GM12878 (cell line): ENCODE data around the gene ZNF496. TPM values are rescaled to one million over a fixed set of nuclear protein-coding genes. Genes with fewer than 3 reads are reported as not detected.
A peak's percentile ranks its signal among the peaks of the same experiment; 100 is the strongest.

Experiments used
- ATAC-seq: fragments of 200-7000 bp; cut with Tn5 transposase; 3 replicates; pipeline ENCODE4 v1.9.1; 2020; ENCODE audit warnings: mild to moderate bottlenecking, moderate library complexity
- BruUV-seq: library from RNA; stranded (reverse); fragments of 400-500 nt; replicated peaks from 2 replicates; lab custom pipeline; 2021; lab: Mats Ljungman, UMichigan
- CTCF ChIA-PET: fragments of 300-600 bp; sonication (Branson Sonifier 250); formaldehyde crosslinking; extraction: SDS; loops from one replicate; lab custom pipeline; 2021; ENCODE audit warnings: inconsistent platforms; lab: Yijun Ruan, JAX
- POLR2A ChIA-PET: fragments of 350-600 bp; formaldehyde crosslinking; extraction: SDS; loops from one replicate; lab custom pipeline; 2021; ENCODE audit warnings: inconsistent platforms; lab: Charles Lee
- RAD21 ChIA-PET: fragments of 300-600 bp; sonication (Branson Sonifier 250); formaldehyde crosslinking; loops from one replicate; lab custom pipeline; 2023; ENCODE audit warnings: antibody characterized with exemption; ENCODE audit not compliant: unreplicated experiment; lab: Charles Lee
- SMC1A ChIA-PET: fragments of 300-600 bp; sonication (Branson Sonifier 250); formaldehyde crosslinking; loops from one replicate; lab custom pipeline; 2023; ENCODE audit not compliant: unreplicated experiment, uncharacterized antibody; lab: Charles Lee
- DNase-seq: peaks from one replicate; pipeline ENCODE4 v3.0.0-alpha.2; 2011; ENCODE audit warnings: low read depth, low spot score
- FAIRE-seq: peaks from 3 replicates; lab custom pipeline; 2011; peaks lifted over from hg19 to GRCh38; lab: Jason Lieb, UNC
- H2AFZ ChIP-seq: 2 replicates; pipeline ENCODE4 v1.6.0; 2011; ENCODE audit warnings: low read depth, low read length, control low read depth; ENCODE audit not compliant: control insufficient read depth
- H3K27ac ChIP-seq: 2 replicates; pipeline ENCODE4 v1.5.1; 2011; ENCODE audit warnings: control low read depth; ENCODE audit not compliant: control insufficient read depth, insufficient read depth
- H3K27me3 ChIP-seq, 2 experiments: replicated peaks in 1 of 2; 2 replicates each; pipeline versions ENCODE4 v1.6.0 to v1.6.1; 2011; ENCODE audit warnings: low read length in 1 of 2; ENCODE audit not compliant: control insufficient read depth in 2 of 2, insufficient read depth in 2 of 2
- H3K36me3 ChIP-seq, 2 experiments: 2 replicates each; pipeline ENCODE4 v1.5.1; 2011; ENCODE audit warnings: low read length in 1 of 2; ENCODE audit not compliant: control insufficient read depth in 2 of 2, insufficient read depth in 2 of 2
- H3K4me1 ChIP-seq: 2 replicates; pipeline ENCODE4 v1.6.1; 2011; ENCODE audit warnings: mild to moderate bottlenecking, low read length, moderate library complexity, mixed read lengths; ENCODE audit not compliant: control insufficient read depth, insufficient read depth
- H3K4me2 ChIP-seq: 2 replicates; pipeline ENCODE4 v1.6.0; 2011; ENCODE audit warnings: control low read depth; ENCODE audit not compliant: control insufficient read depth, insufficient read depth
- H3K4me3 ChIP-seq: fragments of 200-600 bp; sonication (generic); 2 replicates; pipeline ENCODE4 v1.5.1; 2016
- H3K79me2 ChIP-seq: 2 replicates; pipeline ENCODE4 v1.6.0; 2011; ENCODE audit warnings: low read length; ENCODE audit not compliant: control insufficient read depth, insufficient read depth
- H3K9ac ChIP-seq: 2 replicates; pipeline ENCODE4 v1.8.0; 2011; ENCODE audit warnings: low read length, control low read depth, mixed read lengths; ENCODE audit not compliant: control insufficient read depth, insufficient read depth
- H3K9me3 ChIP-seq: replicated peaks from 3 replicates; pipeline ENCODE4 v1.5.1; 2011; ENCODE audit warnings: mild to moderate bottlenecking, low read length; ENCODE audit not compliant: control insufficient read depth, insufficient read depth
- H4K20me1 ChIP-seq: 2 replicates; pipeline ENCODE4 v1.6.0; 2011; ENCODE audit not compliant: control insufficient read depth, insufficient read depth
- ATF7 ChIP-seq: fragments of 450-650 bp; IDR thresholded peaks from 2 replicates; pipeline ENCODE4 v1.6.1; 2016; ENCODE audit warnings: low read depth, mild to moderate bottlenecking
- IKZF1 ChIP-seq: fragments of 450-650 bp; conservative IDR thresholded peaks from 2 replicates; pipeline ENCODE4 v1.6.1; 2017; ENCODE audit warnings: antibody characterized with exemption, mild to moderate bottlenecking
- MTA2 ChIP-seq: fragments of 450-650 bp; IDR thresholded peaks from 2 replicates; pipeline ENCODE4 v1.6.1; 2016; ENCODE audit warnings: low read depth, mild to moderate bottlenecking, moderate library complexity
- RAD51 ChIP-seq: fragments of 450-650 bp; IDR thresholded peaks from 2 replicates; pipeline ENCODE4 v1.6.1; 2016; ENCODE audit warnings: moderate library complexity, mild to moderate bottlenecking, inconsistent platforms
- SMAD1 ChIP-seq: fragments of 450-650 bp; IDR thresholded peaks from 2 replicates; pipeline ENCODE4 v1.6.1; 2018; ENCODE audit warnings: mild to moderate bottlenecking, low read depth; ENCODE audit not compliant: partially characterized antibody
- TCF12 ChIP-seq: IDR thresholded peaks from 2 replicates; pipeline ENCODE4 v1.6.1; 2011; ENCODE audit warnings: low read depth, mild to moderate bottlenecking, low read length
- YBX1 ChIP-seq: fragments of 450-650 bp; IDR thresholded peaks from 2 replicates; pipeline ENCODE4 v1.6.1; 2016; ENCODE audit warnings: antibody characterized with exemption
- ZNF207 ChIP-seq: fragments of 450-650 bp; IDR thresholded peaks from 2 replicates; pipeline ENCODE4 v1.6.1; 2014; ENCODE audit warnings: antibody characterized with exemption, mild to moderate bottlenecking, borderline replicate concordance
- WGBS: methylation state at CpG from one replicate; pipeline ENCODE4 v1.1.6; 2016; ENCODE audit warnings: low lambda C conversion rate; ENCODE audit not compliant: insufficient replicate concordance, insufficient coverage; ENCODE audit errors: missing lambda C conversion rate; 5-methylcytosine and 5-hydroxymethylcytosine counted together
- in situ Hi-C: fragments of 300-500 bp; cut with MboI; formaldehyde crosslinking; loops from 9 replicates; pipeline ENCODE4 v1.14.3; 2018; ENCODE audit warnings: mixed read lengths
- intact Hi-C: fragments of 100-400 bp; cut with micrococcal nuclease; formaldehyde crosslinking; loops from one replicate; pipeline ENCODE4 v1.14.2; 2022; ENCODE audit not compliant: unreplicated experiment
- polyA plus RNA-seq, 11 experiments: library from polyadenylated mRNA; depleted of rRNA in 4 of 11; unstranded in 6 of 11; stranded (reverse) in 5 of 11; fragments of >200 nt; fragmentation: Nextera tagmentation in 4 of 11; fragmentation: Illumina TruSeq in 1 of 11; extraction: Ambion mirVana in 4 of 11; extraction: Trizol in 1 of 11; gene quantifications; 1 replicate in 1 of 11; 2 replicates in 10 of 11; pipeline versions ENCODE4 v1.2.1 to v1.2.3, GENCODE V29; 2011 to 2016; ENCODE audit warnings: inconsistent platforms in 2 of 11, missing spikeins in 2 of 11, low read depth in 1 of 11
- total RNA-seq, 4 experiments: library from RNA; depleted of rRNA in 3 of 4; stranded (reverse); fragments of >200 nt in 3 of 4; fragmentation: Illumina TruSeq in 1 of 4; extraction: Trizol in 1 of 4; gene quantifications; 2 replicates each; pipeline versions ENCODE4 v1.2.1 to v1.2.3, GENCODE V29; 2013 to 2021
- TF ChIP-seq, protein P1 (sequence below): fragments of 450-650 bp; IDR thresholded peaks from 2 replicates; pipeline ENCODE4 v1.6.1; 2017; ENCODE audit warnings: low read depth, mild to moderate bottlenecking, moderate library complexity
- TF ChIP-seq, protein P2 (sequence below): fragments of 450-650 bp; IDR thresholded peaks from 2 replicates; pipeline ENCODE4 v1.6.1; 2016; ENCODE audit warnings: mild to moderate bottlenecking, moderate library complexity, borderline replicate concordance
- TF ChIP-seq, protein P3 (sequence below): fragments of 450-650 bp; IDR thresholded peaks from 2 replicates; pipeline ENCODE4 v1.6.1; 2017; ENCODE audit warnings: mild to moderate bottlenecking, moderate library complexity

The ZNF496 gene
- total and polyA plus RNA-seq, 10 of the 15 experiments (the other 5 are each of a cell fraction or from before 2014, with no cell fraction given): 1.6 to 26.4 (median 12.5) TPM

DNA sequence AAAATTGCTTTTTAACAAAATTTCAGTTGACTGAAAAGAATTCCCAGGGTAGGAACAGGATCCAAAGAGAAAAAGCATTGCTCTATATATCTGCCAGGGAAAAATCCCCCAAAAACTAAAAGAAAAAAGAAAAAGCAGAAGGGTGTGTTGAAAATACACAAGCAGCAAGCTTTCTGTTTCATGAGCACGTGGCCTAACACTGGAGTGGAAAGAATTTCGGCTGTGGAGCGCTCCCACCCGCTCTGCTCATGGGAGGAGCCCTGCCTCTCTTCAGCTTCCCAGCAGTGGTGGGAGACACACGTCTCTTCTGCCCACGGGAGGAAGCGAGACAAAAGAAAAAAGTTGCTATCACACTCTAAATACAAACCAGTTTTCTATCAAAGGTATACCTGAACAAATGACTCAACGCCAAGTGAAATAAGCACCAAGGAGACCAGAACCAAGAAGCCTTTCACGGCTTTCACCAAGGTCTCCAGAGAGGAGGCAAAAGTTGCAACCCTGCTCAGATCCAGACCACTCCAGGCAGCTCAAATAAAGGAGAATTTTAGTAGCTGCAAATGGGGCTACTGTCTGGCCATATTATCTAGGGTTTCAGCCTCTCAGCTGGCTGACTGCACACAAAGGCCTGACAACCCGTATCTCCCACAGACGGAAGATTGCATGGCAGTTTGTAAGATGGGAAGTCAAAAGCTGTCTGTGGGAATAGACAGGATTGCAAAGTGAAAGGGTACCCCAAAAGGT lies 29.5 kb upstream of the ZNF496 start:
- Histone ChIP-seq H3K4me1 (peaks cover 13% of the 10 kb centered on the region), H4K20me1 (no peaks in the 10 kb centered on the region), H3K9me3 (peaks cover 3% of the 10 kb centered on the region; the same call in 2 of the 3 replicates), H3K79me2 (no peaks in the 10 kb centered on the region), H3K27ac (no peak overlapping the region), H3K4me3 (no peak overlapping the region), H3K36me3 (no peaks in the 10 kb centered on the region), H2AFZ (peak overlapping the region; percentile 37), H3K4me2 (peak overlapping the region; percentile 3), H3K9ac (no peak overlapping the region), H3K27me3 (no peaks in the 10 kb centered on the region)
- BruUV-seq: no TSS peak
- POLR2A ChIA-PET: interaction anchor here (1.1 to 1.5 kb wide), 2 partner anchors 12 to 149 kb away, joined by 4 to 6 read pairs; no protein-coding TSS in a partner anchor
- in situ Hi-C loops (loop anchor here (25.0 kb wide), 1 partner anchor 1076 kb away; the partner anchor contains the start of gene OR2T2), intact Hi-C loops (no loop called here)
- ATAC-seq (peak; percentile 17), DNase-seq (no peak), FAIRE-seq (no peak)
- WGBS: 44% methylated on average over 11 of the region's 11 CpGs
- RAD21 ChIA-PET: interaction anchor here (1.5 to 2.3 kb wide), 2 partner anchors 12 to 43 kb away, joined by 4 to 6 read pairs; no protein-coding TSS in a partner anchor
- CTCF ChIA-PET: interaction anchor here (1.1 to 1.5 kb wide), 3 partner anchors 12 to 27 kb away, joined by 3 to 9 read pairs (median 3); no protein-coding TSS in a partner anchor
- SMC1A ChIA-PET: interaction anchor here (1.0 to 1.8 kb wide), 4 partner anchors 10 to 149 kb away, joined by 3 to 8 read pairs (median 4); no protein-coding TSS in a partner anchor
- TF ChIP-seq SMAD1: no peak
- TF ChIP-seq MTA2: no peak
- TF ChIP-seq, protein P1, sequence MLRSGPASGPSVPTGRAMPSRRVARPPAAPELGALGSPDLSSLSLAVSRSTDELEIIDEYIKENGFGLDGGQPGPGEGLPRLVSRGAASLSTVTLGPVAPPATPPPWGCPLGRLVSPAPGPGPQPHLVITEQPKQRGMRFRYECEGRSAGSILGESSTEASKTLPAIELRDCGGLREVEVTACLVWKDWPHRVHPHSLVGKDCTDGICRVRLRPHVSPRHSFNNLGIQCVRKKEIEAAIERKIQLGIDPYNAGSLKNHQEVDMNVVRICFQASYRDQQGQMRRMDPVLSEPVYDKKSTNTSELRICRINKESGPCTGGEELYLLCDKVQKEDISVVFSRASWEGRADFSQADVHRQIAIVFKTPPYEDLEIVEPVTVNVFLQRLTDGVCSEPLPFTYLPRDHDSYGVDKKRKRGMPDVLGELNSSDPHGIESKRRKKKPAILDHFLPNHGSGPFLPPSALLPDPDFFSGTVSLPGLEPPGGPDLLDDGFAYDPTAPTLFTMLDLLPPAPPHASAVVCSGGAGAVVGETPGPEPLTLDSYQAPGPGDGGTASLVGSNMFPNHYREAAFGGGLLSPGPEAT: peak; percentile 44; the same call in 1 of the 2 replicates
- TF ChIP-seq RAD51: peak; percentile 73
- TF ChIP-seq ZNF207: no peak
- no peak for TF ChIP-seq TCF12
- TF ChIP-seq, protein P2, sequence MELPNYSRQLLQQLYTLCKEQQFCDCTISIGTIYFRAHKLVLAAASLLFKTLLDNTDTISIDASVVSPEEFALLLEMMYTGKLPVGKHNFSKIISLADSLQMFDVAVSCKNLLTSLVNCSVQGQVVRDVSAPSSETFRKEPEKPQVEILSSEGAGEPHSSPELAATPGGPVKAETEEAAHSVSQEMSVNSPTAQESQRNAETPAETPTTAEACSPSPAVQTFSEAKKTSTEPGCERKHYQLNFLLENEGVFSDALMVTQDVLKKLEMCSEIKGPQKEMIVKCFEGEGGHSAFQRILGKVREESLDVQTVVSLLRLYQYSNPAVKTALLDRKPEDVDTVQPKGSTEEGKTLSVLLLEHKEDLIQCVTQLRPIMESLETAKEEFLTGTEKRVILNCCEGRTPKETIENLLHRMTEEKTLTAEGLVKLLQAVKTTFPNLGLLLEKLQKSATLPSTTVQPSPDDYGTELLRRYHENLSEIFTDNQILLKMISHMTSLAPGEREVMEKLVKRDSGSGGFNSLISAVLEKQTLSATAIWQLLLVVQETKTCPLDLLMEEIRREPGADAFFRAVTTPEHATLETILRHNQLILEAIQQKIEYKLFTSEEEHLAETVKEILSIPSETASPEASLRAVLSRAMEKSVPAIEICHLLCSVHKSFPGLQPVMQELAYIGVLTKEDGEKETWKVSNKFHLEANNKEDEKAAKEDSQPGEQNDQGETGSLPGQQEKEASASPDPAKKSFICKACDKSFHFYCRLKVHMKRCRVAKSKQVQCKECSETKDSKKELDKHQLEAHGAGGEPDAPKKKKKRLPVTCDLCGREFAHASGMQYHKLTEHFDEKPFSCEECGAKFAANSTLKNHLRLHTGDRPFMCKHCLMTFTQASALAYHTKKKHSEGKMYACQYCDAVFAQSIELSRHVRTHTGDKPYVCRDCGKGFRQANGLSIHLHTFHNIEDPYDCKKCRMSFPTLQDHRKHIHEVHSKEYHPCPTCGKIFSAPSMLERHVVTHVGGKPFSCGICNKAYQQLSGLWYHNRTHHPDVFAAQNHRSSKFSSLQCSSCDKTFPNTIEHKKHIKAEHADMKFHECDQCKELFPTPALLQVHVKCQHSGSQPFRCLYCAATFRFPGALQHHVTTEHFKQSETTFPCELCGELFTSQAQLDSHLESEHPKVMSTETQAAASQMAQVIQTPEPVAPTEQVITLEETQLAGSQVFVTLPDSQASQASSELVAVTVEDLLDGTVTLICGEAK: no peak
- TF ChIP-seq, protein P3, sequence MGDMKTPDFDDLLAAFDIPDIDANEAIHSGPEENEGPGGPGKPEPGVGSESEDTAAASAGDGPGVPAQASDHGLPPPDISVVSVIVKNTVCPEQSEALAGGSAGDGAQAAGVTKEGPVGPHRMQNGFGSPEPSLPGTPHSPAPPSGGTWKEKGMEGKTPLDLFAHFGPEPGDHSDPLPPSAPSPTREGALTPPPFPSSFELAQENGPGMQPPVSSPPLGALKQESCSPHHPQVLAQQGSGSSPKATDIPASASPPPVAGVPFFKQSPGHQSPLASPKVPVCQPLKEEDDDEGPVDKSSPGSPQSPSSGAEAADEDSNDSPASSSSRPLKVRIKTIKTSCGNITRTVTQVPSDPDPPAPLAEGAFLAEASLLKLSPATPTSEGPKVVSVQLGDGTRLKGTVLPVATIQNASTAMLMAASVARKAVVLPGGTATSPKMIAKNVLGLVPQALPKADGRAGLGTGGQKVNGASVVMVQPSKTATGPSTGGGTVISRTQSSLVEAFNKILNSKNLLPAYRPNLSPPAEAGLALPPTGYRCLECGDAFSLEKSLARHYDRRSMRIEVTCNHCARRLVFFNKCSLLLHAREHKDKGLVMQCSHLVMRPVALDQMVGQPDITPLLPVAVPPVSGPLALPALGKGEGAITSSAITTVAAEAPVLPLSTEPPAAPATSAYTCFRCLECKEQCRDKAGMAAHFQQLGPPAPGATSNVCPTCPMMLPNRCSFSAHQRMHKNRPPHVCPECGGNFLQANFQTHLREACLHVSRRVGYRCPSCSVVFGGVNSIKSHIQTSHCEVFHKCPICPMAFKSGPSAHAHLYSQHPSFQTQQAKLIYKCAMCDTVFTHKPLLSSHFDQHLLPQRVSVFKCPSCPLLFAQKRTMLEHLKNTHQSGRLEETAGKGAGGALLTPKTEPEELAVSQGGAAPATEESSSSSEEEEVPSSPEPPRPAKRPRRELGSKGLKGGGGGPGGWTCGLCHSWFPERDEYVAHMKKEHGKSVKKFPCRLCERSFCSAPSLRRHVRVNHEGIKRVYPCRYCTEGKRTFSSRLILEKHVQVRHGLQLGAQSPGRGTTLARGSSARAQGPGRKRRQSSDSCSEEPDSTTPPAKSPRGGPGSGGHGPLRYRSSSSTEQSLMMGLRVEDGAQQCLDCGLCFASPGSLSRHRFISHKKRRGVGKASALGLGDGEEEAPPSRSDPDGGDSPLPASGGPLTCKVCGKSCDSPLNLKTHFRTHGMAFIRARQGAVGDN: peak; percentile 67; the same call in 1 of the 2 replicates
- TF ChIP-seq YBX1: no peak
- peak; percentile 50 for TF ChIP-seq IKZF1
- no peak for TF ChIP-seq ATF7
